Spleen (tissue), 7 donors: ENCODE results near the gene SYPL2.

Experiments
- CTCF ChIP-seq, 11 experiments: fragments of 200-600 bp in 7 of 11; fragments of 450-650 bp in 4 of 11; sonication (generic) in 4 of 11; IDR thresholded peaks in 8 of 11; conservative IDR thresholded peaks in 3 of 11; 1 replicate in 7 of 11; 2 replicates in 4 of 11; pipeline versions ENCODE4 v1.4.0 to v1.8.0; 2016 to 2021; ENCODE audit warnings: antibody characterized with exemption in 11 of 11, inconsistent platforms in 4 of 11, mild to moderate bottlenecking in 1 of 11
- POLR2A ChIP-seq, 3 donors: fragments of 450-650 bp; IDR thresholded peaks; one replicate each; pipeline ENCODE4 v1.5.1; 2017; ENCODE audit warnings: antibody characterized with exemption in 3 of 3, mild to moderate bottlenecking in 1 of 3
- donor health status: DM: no; HTN: no; CAD: no; lungs with moderate emphysema.
- donor health status: DM: no; HTN: no; CAD: no.
- donor health status: DM: no; HTN: no; CAD: no.

- TF ChIP-seq CTCF (IDR thresholded peaks at IDR 0.05 in 8 of 11, conservative IDR thresholded peaks at IDR 0.05 in 3 of 11) (no peak), POLR2A (IDR thresholded peaks at IDR 0.05) (no peak)
Measured at GRCh38 chr1:109438798-109439297, 27.5 kb upstream of the SYPL2 start.
